Thymus (tissue), 14 donors: ENCODE results near the gene OR6P1. TPM values are rescaled to one million over a fixed set of nuclear protein-coding genes. Genes with fewer than 3 reads are reported as not detected.

Experiments
- DNase-seq, 9 donors: peaks; one replicate each; pipeline ENCODE4 v3.0.0-alpha.2; 2013; ENCODE audit warnings: low spot score in 9 of 9, low read depth in 6 of 9, missing footprints in 1 of 9
- H3K27ac ChIP-seq, 2 donors: one replicate each; pipeline ENCODE4 v1.5.1; 2013; ENCODE audit warnings: control low read depth in 1 of 2, low read depth in 1 of 2, low read length in 1 of 2, mild to moderate bottlenecking in 1 of 2, moderate library complexity in 1 of 2
- H3K27me3 ChIP-seq, 2 donors: one replicate each; pipeline ENCODE4 v1.5.1; 2013; ENCODE audit warnings: low read length in 1 of 2; ENCODE audit not compliant: control insufficient read depth in 2 of 2, insufficient read depth in 1 of 2
- H3K36me3 ChIP-seq, 2 donors: one replicate each; pipeline ENCODE4 v1.5.1; 2013; ENCODE audit warnings: low read length in 1 of 2, mild to moderate bottlenecking in 1 of 2, moderate library complexity in 1 of 2; ENCODE audit not compliant: control insufficient read depth in 2 of 2, insufficient read depth in 2 of 2
- H3K4me1 ChIP-seq, 2 donors: one replicate each; pipeline ENCODE4 v1.5.1; 2013; ENCODE audit warnings: low read length in 2 of 2; ENCODE audit not compliant: control insufficient read depth in 2 of 2, insufficient read depth in 2 of 2
- H3K4me3 ChIP-seq, 2 donors: one replicate each; pipeline ENCODE4 v1.5.1; 2013; ENCODE audit warnings: low read length in 2 of 2, control low read depth in 1 of 2, mild to moderate bottlenecking in 1 of 2
- H3K9me3 ChIP-seq, 2 donors: one replicate each; pipeline ENCODE4 v1.5.1; 2013; ENCODE audit warnings: low read length in 1 of 2, mild to moderate bottlenecking in 1 of 2; ENCODE audit not compliant: control insufficient read depth in 2 of 2, insufficient read depth in 1 of 2
- WGBS: extraction: QIAGEN DNeasy Blood & Tissue Kit; methylation state at CpG from one replicate; pipeline ENCODE4 v1.1.7; 2013; 5-methylcytosine and 5-hydroxymethylcytosine counted together
- long read RNA-seq, 10 donors: transcript quantifications; one replicate each; lab custom pipeline, GENCODE V29; 2026
- polyA plus RNA-seq: library from polyadenylated mRNA; stranded (reverse); fragments of 200-250 nt; gene quantifications from one replicate; pipeline ENCODE4 v1.2.3, GENCODE V29; 2013
- total RNA-seq: library from RNA; stranded (reverse); fragments of 120-200 nt; gene quantifications from one replicate; pipeline ENCODE4 v1.2.4, GENCODE V29; 2013
- donor health status: healthy.

Gene OR6P1
- total RNA-seq (not detected), polyA plus RNA-seq (not detected)
- long read RNA-seq, donor 1: 0 reads
- long read RNA-seq, donor 2: 0 reads
- long read RNA-seq, donor 3: 0 reads
- long read RNA-seq, donor 4: 0 reads
- long read RNA-seq, donor 5: 0 reads
- long read RNA-seq, donor 6: 0 reads
- long read RNA-seq, donor 7: 0 reads
- long read RNA-seq, donor 8: 0 reads
- long read RNA-seq, donor 9: 0 reads
- long read RNA-seq, donor 10: 0 reads

- Histone ChIP-seq H3K9me3 (no peaks in the 10 kb centered on the region), H3K36me3 (no peaks in the 10 kb centered on the region), H3K27ac (no peak within 1 kb of the TSS), H3K4me1 (no peaks in the 10 kb centered on the region), H3K4me3 (no peak within 1 kb of the TSS), H3K27me3 (no peaks in the 10 kb centered on the region)
- 95% methylated on average over 3 of the region's 3 CpGs for WGBS
- DNase-seq: no peak
Measured at GRCh38 chr1:158570480-158570879, at the start of gene OR6P1. Gene OR6P1, minus strand, starts transcription at chr1:158570580. Its CDS starts 6,976 bp downstream, at chr1:158563604.

- no peak overlapping the region for H3K27ac ChIP-seq
- 97% methylated on average over 3 of the region's 3 CpGs for WGBS
- H3K36me3 ChIP-seq: no peaks in the 10 kb centered on the region
- no peak for DNase-seq
- H3K4me1 ChIP-seq: no peaks in the 10 kb centered on the region
- H3K9me3 ChIP-seq: no peaks in the 10 kb centered on the region
- H3K27me3 ChIP-seq: no peaks in the 10 kb centered on the region
- H3K4me3 ChIP-seq: no peak overlapping the region
Measured at GRCh38 chr1:158613764-158614163, 43.4 kb upstream of the OR6P1 start.

GRCh38 chr1:158611916-158612315, 41.5 kb upstream of the OR6P1 start:
- DNase-seq: no peak
- Histone ChIP-seq H3K27me3 (no peaks in the 10 kb centered on the region), H3K9me3 (no peaks in the 10 kb centered on the region), H3K27ac (no peak overlapping the region), H3K4me1 (no peaks in the 10 kb centered on the region), H3K36me3 (no peaks in the 10 kb centered on the region), H3K4me3 (no peak overlapping the region)
- WGBS: 88% methylated on average over 3 of the region's 3 CpGs

GRCh38 chr1:158607296-158607695, 36.9 kb upstream of the OR6P1 start:
- DNase-seq: no peak
- no peaks in the 10 kb centered on the region for H3K9me3 ChIP-seq
- no peaks in the 10 kb centered on the region for H3K36me3 ChIP-seq
- no peaks in the 10 kb centered on the region for H3K27me3 ChIP-seq
- H3K4me3 ChIP-seq: no peak overlapping the region
- WGBS: 95% methylated on average over 1 of the region's 1 CpG
- H3K4me1 ChIP-seq: no peaks in the 10 kb centered on the region
- H3K27ac ChIP-seq: no peak overlapping the region

GRCh38 chr1:158604968-158605367, 34.6 kb upstream of the OR6P1 start, which contains the start of gene OR10Z1:
Gene OR10Z1, plus strand, starts transcription at chr1:158605268. Its CDS starts 1,171 bp downstream, at chr1:158606439.
- DNase-seq: no peak
- H3K4me3 ChIP-seq: no peak within 1 kb of the TSS
- H3K27me3 ChIP-seq: no peaks in the 10 kb centered on the region
- H3K36me3 ChIP-seq: no peaks in the 10 kb centered on the region
- 93% methylated on average over 1 of the region's 1 CpG for WGBS
- H3K4me1 ChIP-seq: no peaks in the 10 kb centered on the region
- no peak within 1 kb of the TSS for H3K27ac ChIP-seq
- no peaks in the 10 kb centered on the region for H3K9me3 ChIP-seq

- WGBS: 84% methylated on average over 2 of the region's 2 CpGs
- Histone ChIP-seq H3K4me3 (no peak overlapping the region), H3K27ac (no peak overlapping the region), H3K36me3 (no peaks in the 10 kb centered on the region), H3K4me1 (no peaks in the 10 kb centered on the region), H3K9me3 (peaks cover 0 to 5% of the 10 kb centered on the region in 2 donors), H3K27me3 (no peaks in the 10 kb centered on the region)
- no peak for DNase-seq
Measured at GRCh38 chr1:158600735-158601134, 30.4 kb upstream of the OR6P1 start.

- Histone ChIP-seq H3K27ac (no peak overlapping the region), H3K27me3 (no peaks in the 10 kb centered on the region), H3K4me3 (no peak overlapping the region), H3K9me3 (peaks cover 0 to 8% of the 10 kb centered on the region in 2 donors), H3K36me3 (no peaks in the 10 kb centered on the region), H3K4me1 (no peaks in the 10 kb centered on the region)
- DNase-seq: no peak
- WGBS: 95% methylated on average over 1 of the region's 1 CpG
Measured at GRCh38 chr1:158586942-158587341, 16.6 kb upstream of the OR6P1 start.

- Histone ChIP-seq H3K36me3 (no peaks in the 10 kb centered on the region), H3K4me1 (no peaks in the 10 kb centered on the region), H3K9me3 (peaks cover 0 to 8% of the 10 kb centered on the region in 2 donors), H3K4me3 (no peak overlapping the region), H3K27ac (no peak overlapping the region), H3K27me3 (no peaks in the 10 kb centered on the region)
- DNase-seq: no peak
- 96% methylated on average over 4 of the region's 4 CpGs for WGBS
Measured at GRCh38 chr1:158583962-158584361, 13.6 kb upstream of the OR6P1 start.

- no peak for DNase-seq
- WGBS: 92% methylated on average over 1 of the region's 1 CpG
Measured at GRCh38 chr1:158579733-158580132, 9.4 kb upstream of the OR6P1 start, which contains the start of gene OR10X1. Gene OR10X1, minus strand, starts transcription at chr1:158579899. Its CDS starts 0 bp downstream, at chr1:158579899.

More at GRCh38 chr1:158579733-158580132, 9.4 kb upstream of the OR6P1 start, which contains the start of gene OR10X1:
- Histone ChIP-seq H3K27ac (no peak within 1 kb of the TSS), H3K36me3 (no peaks in the 10 kb centered on the region), H3K4me3 (no peak within 1 kb of the TSS), H3K4me1 (no peaks in the 10 kb centered on the region), H3K27me3 (no peaks in the 10 kb centered on the region), H3K9me3 (no peaks in the 10 kb centered on the region)
